Thyroid gland (tissue), 4 donors: Measurements from ENCODE around the gene PEX14.

Experiments used
- POLR2A ChIP-seq, 2 donors: fragments of 450-650 bp; IDR thresholded peaks; one replicate each; pipeline ENCODE4 v1.6.1; 2017; ENCODE audit warnings: antibody characterized with exemption in 2 of 2, mild to moderate bottlenecking in 2 of 2, moderate library complexity in 1 of 2
- TF ChIP-seq, protein P1 (sequence below), 6 experiments: fragments of 200-600 bp in 3 of 6; fragments of 450-650 bp in 3 of 6; sonication (generic) in 3 of 6; IDR thresholded peaks; one replicate each; pipeline ENCODE4 v1.5.1; 2016 to 2019; ENCODE audit warnings: antibody characterized with exemption in 6 of 6, mild to moderate bottlenecking in 2 of 6, inconsistent platforms in 1 of 6, moderate library complexity in 1 of 6

DNA sequence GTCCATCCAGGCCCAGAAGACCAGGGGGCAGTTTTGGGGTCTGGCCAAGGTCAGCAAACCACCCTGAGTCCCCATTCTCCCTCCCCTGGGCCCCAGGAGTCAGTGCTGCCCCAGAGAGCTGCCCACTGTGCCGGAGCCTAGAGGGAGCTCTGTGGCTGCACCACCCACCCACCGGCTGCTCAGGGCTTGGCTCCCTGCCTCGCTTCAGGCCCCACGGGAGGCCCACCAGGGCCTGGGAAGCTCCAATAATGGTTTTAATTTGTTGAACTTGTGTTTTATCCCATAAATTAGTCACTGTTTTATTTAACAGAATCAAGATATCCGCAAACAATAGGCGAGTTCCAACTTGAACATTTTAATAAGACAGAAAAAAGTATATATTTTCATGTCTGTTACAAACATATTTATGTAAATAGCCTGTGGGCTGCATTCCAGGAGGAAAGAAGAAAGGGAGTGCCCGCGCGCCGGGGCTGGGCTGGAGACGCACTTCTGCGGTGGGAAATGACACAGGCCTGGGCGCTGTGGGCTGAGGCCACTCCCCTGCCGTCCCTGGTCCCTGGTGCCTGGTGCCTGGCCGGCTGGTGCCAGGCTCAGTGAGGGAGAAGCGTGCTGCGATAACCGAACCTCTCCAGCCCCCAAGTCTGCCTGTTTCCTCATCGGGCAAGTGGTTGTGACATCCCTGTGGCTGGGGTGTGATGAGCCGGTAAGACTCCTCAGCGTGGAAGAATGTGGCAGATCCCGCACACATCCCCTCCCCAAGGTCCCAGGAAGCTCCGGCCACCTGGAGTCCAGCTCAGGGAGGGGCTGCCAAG lies 160.5 kb downstream of the PEX14 start:
- TF ChIP-seq, protein P1, sequence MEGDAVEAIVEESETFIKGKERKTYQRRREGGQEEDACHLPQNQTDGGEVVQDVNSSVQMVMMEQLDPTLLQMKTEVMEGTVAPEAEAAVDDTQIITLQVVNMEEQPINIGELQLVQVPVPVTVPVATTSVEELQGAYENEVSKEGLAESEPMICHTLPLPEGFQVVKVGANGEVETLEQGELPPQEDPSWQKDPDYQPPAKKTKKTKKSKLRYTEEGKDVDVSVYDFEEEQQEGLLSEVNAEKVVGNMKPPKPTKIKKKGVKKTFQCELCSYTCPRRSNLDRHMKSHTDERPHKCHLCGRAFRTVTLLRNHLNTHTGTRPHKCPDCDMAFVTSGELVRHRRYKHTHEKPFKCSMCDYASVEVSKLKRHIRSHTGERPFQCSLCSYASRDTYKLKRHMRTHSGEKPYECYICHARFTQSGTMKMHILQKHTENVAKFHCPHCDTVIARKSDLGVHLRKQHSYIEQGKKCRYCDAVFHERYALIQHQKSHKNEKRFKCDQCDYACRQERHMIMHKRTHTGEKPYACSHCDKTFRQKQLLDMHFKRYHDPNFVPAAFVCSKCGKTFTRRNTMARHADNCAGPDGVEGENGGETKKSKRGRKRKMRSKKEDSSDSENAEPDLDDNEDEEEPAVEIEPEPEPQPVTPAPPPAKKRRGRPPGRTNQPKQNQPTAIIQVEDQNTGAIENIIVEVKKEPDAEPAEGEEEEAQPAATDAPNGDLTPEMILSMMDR (IDR thresholded peaks at IDR 0.05), result no peak
- no peak for TF ChIP-seq POLR2A (IDR thresholded peaks at IDR 0.05)
